Activated T-cell treated with anti-CD3 and anti-CD28 coated beads, Interleukin-2, amount 50 U/mL, for 4 hours (primary cell): ENCODE data around the gene PITPNB. TPM values are rescaled to one million over a fixed set of nuclear protein-coding genes. Genes with fewer than 3 reads are reported as not detected.

Experiments
- ATAC-seq, 2 donors: fragments of 200-7000 bp; cut with Tn5 transposase; one replicate each; pipeline ENCODE4 v1.10.0; 2021
- DNase-seq: peaks from one replicate; pipeline ENCODE4 v3.0.0-alpha.2; 2020
- H3K27me3 Mint-ChIP-seq: one replicate; pipeline ENCODE4 v1.8.0; 2021; ENCODE audit warnings: low read depth, mixed read lengths
- H3K36me3 Mint-ChIP-seq: one replicate; pipeline ENCODE4 v1.8.0; 2022; ENCODE audit warnings: mixed read lengths; ENCODE audit not compliant: insufficient read depth
- H3K4me1 Mint-ChIP-seq: one replicate; pipeline ENCODE4 v1.8.0; 2021; ENCODE audit warnings: low read depth, mixed read lengths
- H3K4me3 Mint-ChIP-seq: one replicate; pipeline ENCODE4 v1.8.0; 2021; ENCODE audit warnings: mild to moderate bottlenecking, moderate library complexity, mixed read lengths
- H3K9me3 Mint-ChIP-seq: one replicate; pipeline ENCODE4 v1.8.0; 2021; ENCODE audit warnings: mixed read lengths
- total RNA-seq, 3 donors: library from RNA; stranded (reverse); gene quantifications; one replicate each; pipeline ENCODE4 v1.2.1, GENCODE V29; 2021

Gene PITPNB
- total RNA-seq, 3 donors from 2014 or later = 134 to 151 (median 149) TPM

DNA sequence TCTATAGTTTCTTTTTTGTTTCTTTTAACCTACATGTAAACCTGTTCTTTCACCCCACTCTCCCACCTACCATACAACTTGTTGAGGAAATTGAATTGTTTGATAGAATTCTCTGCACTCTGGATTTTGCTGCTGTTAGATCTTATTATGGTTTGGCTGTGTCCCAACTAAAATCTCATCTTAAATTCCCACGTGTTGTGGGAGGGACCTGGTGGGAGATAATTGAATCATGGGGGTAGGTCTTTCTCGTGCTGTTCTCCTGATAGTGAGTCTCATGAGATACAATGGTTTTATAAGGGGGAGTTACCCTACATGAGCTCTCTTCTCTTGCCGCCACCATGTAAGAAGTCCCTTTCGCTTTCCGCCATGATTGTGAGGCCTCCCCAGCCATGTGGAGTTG, 15.0 kb upstream of the PITPNB start:
- no peak overlapping the region for H3K4me3 Mint-ChIP-seq
- no peak for DNase-seq
- H3K36me3 Mint-ChIP-seq = peaks cover 8% of the 10 kb centered on the region
- H3K9me3 Mint-ChIP-seq = no peaks in the 10 kb centered on the region
- no peak for ATAC-seq
- H3K4me1 Mint-ChIP-seq = peaks cover 1% of the 10 kb centered on the region
- H3K27me3 Mint-ChIP-seq = no peaks in the 10 kb centered on the region

DNA sequence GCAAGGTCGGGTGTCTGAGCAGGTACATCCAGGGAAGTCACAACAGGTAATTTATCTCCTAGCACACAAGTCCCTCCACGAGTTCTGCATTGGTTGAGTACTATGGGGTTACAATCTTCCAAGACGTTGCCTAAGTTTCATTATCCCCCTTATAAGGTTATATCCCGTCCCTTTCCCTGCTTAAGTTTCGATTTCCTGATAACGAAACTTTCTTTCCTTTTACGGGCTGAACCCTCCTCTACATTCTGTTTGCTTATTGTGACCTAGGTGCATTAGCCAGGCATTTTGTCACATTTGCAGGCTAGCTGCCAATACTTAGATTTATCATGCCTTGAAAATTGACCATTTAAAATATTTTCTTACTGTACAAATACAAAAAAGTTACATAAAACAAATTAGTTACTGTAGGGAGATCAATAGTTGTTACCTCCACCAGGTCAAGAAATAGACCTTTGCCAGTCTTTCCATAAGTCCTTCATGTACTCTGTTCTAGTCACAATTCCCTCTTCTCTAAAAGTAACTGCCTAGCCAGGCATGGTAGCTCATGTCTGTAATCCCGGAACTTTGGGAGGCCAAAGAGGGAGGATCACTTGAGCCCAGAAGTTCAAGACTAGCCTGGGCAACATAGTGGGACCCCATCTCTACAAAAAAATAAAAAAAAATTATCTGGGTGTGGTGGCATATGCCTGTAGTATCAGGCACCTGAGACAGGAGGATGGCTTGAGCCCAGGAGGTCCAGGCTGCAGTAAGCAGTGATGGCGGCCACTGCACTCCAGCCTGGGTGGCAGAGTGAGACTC, 14.3 kb upstream of the PITPNB start:
- no peak for ATAC-seq
- Mint-ChIP-seq H3K27me3 (no peaks in the 10 kb centered on the region), H3K4me3 (no peak overlapping the region), H3K36me3 (peaks cover 8% of the 10 kb centered on the region), H3K4me1 (peaks cover 1% of the 10 kb centered on the region), H3K9me3 (no peaks in the 10 kb centered on the region)
- DNase-seq = no peak

DNA sequence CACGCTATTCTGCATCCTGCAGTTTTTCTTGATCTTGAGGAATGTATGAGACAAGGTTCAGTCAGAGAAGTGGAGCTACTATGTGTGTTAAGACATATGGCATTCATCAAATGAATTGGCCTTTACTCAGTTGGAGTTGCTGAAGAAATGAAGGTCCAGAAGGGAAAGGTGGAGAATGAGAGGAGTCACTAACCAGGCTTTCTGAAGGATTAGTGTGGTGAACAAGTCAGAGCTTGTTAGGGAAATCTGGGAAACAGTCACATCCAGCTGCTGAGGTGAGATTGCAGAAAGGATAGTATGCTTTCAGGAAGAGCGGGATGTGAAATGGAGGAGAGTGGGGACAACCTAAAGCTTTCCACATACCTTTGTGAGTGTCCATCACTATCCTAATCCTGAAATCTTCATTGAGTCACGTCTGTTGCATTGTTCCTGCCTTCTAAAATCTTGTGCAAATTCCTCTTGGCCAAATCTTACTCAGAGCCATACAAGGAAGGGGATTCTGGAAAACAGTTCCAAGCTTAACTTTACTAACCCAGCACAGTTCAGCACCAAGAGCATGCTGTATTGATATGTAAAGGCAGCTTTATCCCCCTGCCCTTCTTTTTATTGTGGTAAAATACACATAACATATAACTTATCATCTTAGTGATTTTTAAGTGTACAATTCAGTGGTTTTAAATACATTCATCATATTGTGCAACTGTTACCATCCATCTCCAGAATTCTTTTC, 11.4 kb upstream of the PITPNB start:
- Mint-ChIP-seq H3K4me1 (peaks cover 10% of the 10 kb centered on the region), H3K4me3 (no peak overlapping the region), H3K36me3 (peaks cover 6% of the 10 kb centered on the region), H3K27me3 (no peaks in the 10 kb centered on the region), H3K9me3 (no peaks in the 10 kb centered on the region)
- ATAC-seq (no peak), DNase-seq (no peak)

DNA sequence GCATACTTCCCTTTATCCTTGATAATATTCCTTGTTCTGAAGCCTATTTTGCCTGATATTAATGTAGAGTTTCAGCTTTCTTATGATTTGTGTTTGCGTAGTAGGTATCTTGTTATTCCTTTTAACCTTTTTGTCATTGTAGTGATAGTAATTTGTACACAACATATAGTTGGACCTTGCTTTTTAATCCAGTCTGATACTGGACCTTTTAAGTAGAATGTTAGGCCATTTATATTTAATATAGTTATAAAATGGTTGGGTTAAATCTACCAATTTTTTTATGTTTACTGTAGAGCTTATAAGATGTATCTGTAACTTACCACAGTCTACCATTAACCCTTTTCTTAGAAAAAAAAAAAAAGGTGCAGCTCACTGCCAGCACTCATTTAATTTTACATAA, 8.6 kb upstream of the PITPNB start:
- ATAC-seq (no peak), DNase-seq (no peak)
- Mint-ChIP-seq H3K9me3 (no peaks in the 10 kb centered on the region), H3K27me3 (no peaks in the 10 kb centered on the region), H3K4me3 (no peak overlapping the region), H3K4me1 (peaks cover 14% of the 10 kb centered on the region), H3K36me3 (peaks cover 7% of the 10 kb centered on the region)

DNA sequence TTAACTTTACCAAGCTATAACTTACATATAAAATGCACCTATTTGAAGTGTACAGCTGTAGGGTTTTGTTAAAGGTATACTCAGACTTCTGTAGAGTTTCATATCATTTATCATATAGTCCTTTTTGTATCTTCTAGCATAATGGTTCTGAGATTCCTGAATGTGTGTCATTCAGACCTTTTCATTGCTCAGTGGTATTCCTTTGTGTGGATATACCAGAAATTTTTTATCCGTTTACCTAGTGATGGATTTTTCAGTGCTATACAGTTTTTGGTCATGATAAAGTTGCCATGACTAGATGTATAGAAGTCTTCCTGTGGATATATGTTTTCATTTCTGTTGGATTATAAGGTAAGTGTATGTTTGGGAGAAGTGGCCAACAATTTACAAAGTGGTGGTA, 6.3 kb upstream of the PITPNB start:
- ATAC-seq (no peak), DNase-seq (no peak)
- no peaks in the 10 kb centered on the region for H3K27me3 Mint-ChIP-seq
- peaks cover 27% of the 10 kb centered on the region for H3K4me1 Mint-ChIP-seq
- no peak overlapping the region for H3K4me3 Mint-ChIP-seq
- H3K9me3 Mint-ChIP-seq = no peaks in the 10 kb centered on the region
- peaks cover 8% of the 10 kb centered on the region for H3K36me3 Mint-ChIP-seq

DNA sequence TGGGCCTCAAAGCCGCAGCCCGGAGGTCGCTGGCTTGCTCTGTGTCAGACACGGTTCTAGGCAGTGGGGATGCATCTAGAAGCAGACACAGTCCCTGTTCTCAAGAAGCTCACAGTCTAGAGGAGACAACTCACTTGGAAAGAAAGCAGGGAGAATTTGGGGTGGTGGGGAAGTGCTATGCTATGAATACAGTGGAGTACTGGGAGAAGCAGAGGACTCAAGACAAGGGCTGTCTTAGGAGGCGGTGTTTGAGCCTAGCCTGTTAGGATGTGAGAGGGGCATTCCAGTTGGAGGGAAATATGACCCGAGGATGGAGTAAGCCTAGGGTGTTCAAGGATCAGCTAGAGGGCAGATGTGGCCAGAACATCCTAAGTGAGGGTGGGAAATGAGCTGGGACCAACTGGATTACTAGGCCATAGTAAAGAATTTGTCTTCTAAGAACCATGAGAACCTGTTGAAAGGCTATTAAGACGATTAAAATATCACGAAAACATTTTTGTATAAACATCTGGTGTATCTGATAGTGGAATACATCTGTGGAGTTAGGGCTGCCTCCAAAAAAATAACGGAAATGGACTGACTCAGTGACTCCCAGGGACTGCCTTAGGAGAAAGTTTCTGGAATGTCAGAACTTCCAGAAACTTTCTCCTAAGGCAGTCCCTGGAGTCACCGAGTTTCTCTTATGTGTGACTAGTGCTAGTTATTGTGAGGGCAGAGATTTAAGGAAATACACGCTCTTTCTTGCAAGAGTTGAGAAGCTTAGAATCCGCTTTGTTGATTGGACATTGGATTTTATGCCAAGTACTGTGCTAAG, 1.1 kb upstream of the PITPNB start:
- Mint-ChIP-seq H3K9me3 (no peaks in the 10 kb centered on the region), H3K4me3 (peak overlapping the region; percentile 98), H3K27me3 (no peaks in the 10 kb centered on the region), H3K4me1 (peaks cover 54% of the 10 kb centered on the region), H3K36me3 (peaks cover 22% of the 10 kb centered on the region)
- DNase-seq (no peak), ATAC-seq (peak; percentile 60 to 62)

DNA sequence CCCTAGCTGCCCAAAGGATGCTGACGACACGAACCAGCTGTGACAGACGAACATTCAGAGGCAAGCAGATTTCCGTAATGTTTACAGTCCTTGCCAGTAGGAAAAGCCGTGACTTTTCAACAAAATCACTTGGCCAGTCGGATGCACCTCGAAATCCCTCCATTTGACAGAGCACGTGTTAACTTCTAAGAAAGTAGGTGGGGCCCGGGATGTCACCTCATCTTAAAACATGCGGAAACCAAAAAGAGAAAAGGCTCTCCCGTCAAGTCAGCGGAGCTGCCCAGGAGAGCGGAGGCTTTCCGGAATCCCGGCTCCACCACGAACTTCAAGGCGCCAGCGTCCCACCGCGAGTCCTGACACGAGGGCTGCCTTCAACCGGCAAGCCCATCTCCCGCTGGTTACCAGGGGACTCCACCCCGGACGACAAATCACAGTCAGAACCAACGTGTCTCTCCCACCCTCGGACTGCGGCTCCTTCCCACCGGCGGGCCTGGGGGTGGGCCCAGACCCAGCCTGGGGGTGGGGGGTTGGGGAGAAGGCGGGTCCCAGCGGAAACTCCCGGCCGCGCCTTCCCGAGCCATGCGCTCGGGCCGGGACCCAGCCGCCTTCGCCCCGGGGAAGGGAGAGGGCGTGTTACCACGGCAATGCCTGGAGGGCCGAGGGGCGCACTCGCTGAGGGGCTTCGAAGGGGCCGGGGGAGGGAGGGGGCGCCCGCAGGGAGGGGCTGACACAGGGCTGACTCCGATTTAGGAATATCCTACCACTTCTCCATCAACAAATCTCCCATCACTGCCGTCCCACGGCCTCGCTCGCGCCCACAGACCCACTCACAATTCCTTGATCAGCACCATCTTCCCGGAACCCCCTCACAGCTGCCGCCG, 475 bp downstream of the PITPNB start:
- Mint-ChIP-seq H3K9me3 (no peaks in the 10 kb centered on the region), H3K36me3 (peaks cover 27% of the 10 kb centered on the region), H3K27me3 (no peaks in the 10 kb centered on the region), H3K4me3 (peak overlapping the region; percentile 98), H3K4me1 (peaks cover 67% of the 10 kb centered on the region)
- ATAC-seq = peak; percentile 32 to 48
- DNase-seq = peak; percentile 62

DNA sequence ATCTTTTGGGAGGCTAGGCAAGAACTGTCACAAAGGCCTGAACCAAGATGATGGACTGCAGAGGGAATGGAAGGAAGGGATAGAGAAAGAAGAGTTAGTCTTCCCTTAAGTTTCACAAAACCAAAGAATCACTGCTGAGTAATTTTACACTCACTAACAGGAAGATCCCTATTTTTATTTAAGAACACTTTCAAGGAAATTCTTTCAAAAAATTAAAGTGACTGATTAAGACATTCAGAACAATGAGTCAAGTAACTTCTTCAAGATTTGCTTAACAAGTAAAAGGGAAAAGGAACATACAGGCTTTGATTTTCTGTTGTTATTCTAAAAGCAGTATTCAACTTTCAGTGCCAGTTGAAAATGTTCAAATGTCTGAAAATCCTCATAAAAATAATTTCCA, 3.1 kb downstream of the PITPNB start:
- Mint-ChIP-seq H3K4me3 (peak overlapping the region; percentile 37), H3K27me3 (no peaks in the 10 kb centered on the region), H3K36me3 (peaks cover 34% of the 10 kb centered on the region), H3K4me1 (peaks cover 75% of the 10 kb centered on the region), H3K9me3 (no peaks in the 10 kb centered on the region)
- ATAC-seq (no peak), DNase-seq (no peak)

DNA sequence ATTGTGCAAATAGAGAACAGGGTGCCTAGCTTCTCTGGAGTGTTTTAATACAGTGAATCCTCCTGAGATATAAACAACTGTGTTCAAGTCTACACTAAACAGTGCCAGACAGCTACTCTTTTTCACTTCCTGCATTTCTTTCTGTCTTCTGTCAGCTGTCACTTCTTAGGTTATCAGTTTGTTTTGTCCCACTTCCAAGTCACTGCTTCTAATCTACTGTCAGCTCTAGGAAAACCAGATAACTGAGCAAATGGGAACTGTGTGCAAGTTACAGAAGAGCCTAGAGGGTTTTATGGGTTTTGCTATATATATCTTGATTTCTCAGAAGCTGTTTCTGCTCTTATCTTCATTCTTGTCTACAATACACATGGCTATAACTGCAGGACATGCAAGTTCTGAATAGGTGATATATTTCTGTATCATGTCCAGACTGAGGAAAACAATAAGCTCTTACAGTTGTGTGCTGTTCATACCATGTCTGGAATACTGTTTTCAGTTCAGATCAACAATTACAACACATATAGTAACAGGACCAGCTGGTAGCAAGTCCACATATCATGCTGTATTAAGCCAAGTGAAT, 5.8 kb downstream of the PITPNB start:
- no peaks in the 10 kb centered on the region for H3K9me3 Mint-ChIP-seq
- DNase-seq (no peak), ATAC-seq (no peak)
- no peaks in the 10 kb centered on the region for H3K27me3 Mint-ChIP-seq
- H3K4me1 Mint-ChIP-seq = peaks cover 64% of the 10 kb centered on the region
- no peak overlapping the region for H3K4me3 Mint-ChIP-seq
- H3K36me3 Mint-ChIP-seq = peaks cover 41% of the 10 kb centered on the region

DNA sequence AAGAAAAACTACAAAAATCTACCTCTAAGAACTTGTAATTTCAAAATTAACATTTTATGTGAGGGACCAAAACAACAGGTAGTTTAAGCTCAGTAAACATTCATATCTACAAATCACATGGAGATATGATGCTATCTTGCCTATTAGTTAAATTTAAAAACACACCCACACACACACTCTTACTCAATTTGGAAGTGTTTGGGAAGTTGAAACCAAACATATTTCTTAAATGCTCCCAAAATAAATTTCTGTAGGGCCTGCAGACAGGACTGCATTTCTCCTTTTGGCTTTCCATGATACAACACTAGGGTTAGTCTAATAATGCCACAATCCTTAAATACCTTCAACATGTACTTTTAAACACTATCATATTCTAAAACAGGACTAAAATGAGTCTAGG, 7.0 kb downstream of the PITPNB start:
- Mint-ChIP-seq H3K4me3 (no peak overlapping the region), H3K4me1 (peaks cover 56% of the 10 kb centered on the region), H3K27me3 (no peaks in the 10 kb centered on the region), H3K36me3 (peaks cover 42% of the 10 kb centered on the region), H3K9me3 (no peaks in the 10 kb centered on the region)
- ATAC-seq = no peak
- no peak for DNase-seq

DNA sequence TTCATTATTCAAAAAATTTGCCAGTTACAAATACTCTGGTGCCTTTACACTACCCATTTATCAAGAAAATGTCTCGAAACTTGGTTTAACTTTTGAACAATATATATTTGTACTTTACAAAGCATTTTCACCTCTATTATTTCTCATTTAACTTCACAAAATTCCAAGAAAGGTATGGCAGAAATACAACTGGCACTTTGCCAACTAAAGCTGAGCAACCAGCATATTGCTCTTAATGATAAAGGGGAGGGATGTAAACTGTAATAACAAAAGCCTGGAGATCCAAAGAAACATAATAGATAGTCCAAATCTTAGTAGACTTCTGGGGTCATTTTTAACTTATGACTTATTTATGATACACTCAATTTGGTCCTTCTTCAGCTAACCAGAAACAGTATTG, 7.7 kb downstream of the PITPNB start:
- Mint-ChIP-seq H3K27me3 (no peaks in the 10 kb centered on the region), H3K4me1 (peaks cover 56% of the 10 kb centered on the region), H3K9me3 (no peaks in the 10 kb centered on the region), H3K36me3 (peaks cover 48% of the 10 kb centered on the region), H3K4me3 (no peak overlapping the region)
- ATAC-seq (no peak), DNase-seq (no peak)

DNA sequence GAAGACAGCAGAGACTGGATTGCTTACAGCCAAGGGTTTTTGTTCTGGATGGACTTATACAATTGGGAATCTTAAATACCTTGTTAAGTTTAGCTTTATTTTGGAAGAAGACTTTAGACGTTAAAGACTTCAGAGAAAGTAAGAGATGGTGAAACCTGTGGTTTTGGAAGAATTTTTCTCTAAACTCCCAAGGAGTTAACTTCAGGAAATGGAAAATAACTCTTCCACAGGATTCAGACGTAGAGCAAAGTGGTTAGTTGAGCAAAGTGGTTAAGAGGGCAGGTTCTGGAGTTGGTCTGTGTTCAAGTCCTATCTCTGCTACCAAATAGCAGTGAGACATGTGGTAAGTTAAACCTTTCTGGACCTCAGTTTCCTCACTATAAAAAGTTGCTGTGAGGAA, 12.8 kb downstream of the PITPNB start:
- H3K4me3 Mint-ChIP-seq = no peak overlapping the region
- H3K4me1 Mint-ChIP-seq = peaks cover 49% of the 10 kb centered on the region
- no peaks in the 10 kb centered on the region for H3K27me3 Mint-ChIP-seq
- no peak for DNase-seq
- ATAC-seq = no peak
- peaks cover 48% of the 10 kb centered on the region for H3K36me3 Mint-ChIP-seq
- no peaks in the 10 kb centered on the region for H3K9me3 Mint-ChIP-seq

DNA sequence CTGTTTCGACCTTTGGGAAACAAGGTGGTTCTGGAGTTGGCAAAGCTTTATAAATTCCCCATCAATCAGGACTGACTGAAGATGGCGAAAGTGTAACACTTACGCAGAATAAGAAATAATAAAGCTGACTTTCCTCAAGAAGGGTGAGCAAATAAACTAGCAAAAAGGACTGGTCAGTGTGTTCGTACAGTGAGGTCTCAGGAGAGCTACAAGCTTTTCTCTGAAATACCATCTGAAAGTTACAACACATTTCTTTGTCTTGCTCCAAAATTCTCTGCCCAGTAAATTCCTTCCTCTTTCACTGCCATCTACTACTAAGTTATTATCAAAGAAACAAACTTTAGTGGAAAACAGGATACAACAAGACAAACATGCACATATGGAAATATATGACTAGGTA, 13.4 kb downstream of the PITPNB start:
- Mint-ChIP-seq H3K36me3 (peaks cover 48% of the 10 kb centered on the region), H3K4me3 (no peak overlapping the region), H3K4me1 (peaks cover 49% of the 10 kb centered on the region), H3K9me3 (no peaks in the 10 kb centered on the region), H3K27me3 (no peaks in the 10 kb centered on the region)
- DNase-seq (no peak), ATAC-seq (no peak)
